ENCODE data around the gene MYBPC3. TPM values are rescaled to one million over a fixed set of nuclear protein-coding genes. Genes with fewer than 3 reads are reported as not detected.

The MYBPC3 gene
- total RNA-seq, 1 experiment from 2014 or later = 0.07 TPM

DNA sequence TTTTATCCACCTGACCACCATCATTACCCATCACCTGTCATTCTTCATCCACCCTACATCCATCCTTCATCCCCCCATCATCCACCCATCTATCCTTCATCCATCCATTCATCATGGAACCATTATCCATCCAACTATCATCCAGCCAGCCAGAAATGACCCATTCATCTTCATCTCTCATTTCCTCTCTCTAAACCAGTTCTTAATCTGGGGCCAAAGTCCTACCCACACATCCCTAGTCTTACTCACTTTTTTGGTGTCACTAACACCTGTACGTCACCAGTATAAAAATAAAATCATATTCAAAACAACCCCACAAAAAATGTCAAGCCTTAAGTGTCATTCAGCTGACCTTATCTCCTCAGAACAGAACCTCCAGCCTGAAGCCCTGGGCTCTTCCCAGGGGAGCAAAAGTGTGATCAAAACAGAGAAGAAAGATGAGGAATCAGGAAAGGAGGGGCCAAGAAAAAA lies 13.6 kb upstream of the MYBPC3 start:
- Mint-ChIP-seq H3K36me3 (no peaks in the 10 kb centered on the region), H3K27me3 (ENCODE audit: low read depth) (no peaks in the 10 kb centered on the region; the same call in 1 of the 2 replicates), H3K4me1 (no peaks in the 10 kb centered on the region), H3K27ac (no peak overlapping the region), H3K4me3 (no peak overlapping the region), H3K9me3 (no peaks in the 10 kb centered on the region)
- ChIA-PET CTCF (no interaction called here), POLR2A (no interaction called here)
- no peak for DNase-seq (ENCODE audit: low spot score)
- TF ChIP-seq GABPB1 (CRISPR knock-in tag; IDR thresholded peaks at IDR 0.05) (no peak), RELA (CRISPR knock-in tag; IDR thresholded peaks at IDR 0.05; ENCODE audit: borderline replicate concordance) (no peak), TP53 (CRISPR knock-in tag; IDR thresholded peaks at IDR 0.05) (no peak), ZNF671 (CRISPR knock-in tag; IDR thresholded peaks at IDR 0.05) (no peak), NFE2L1 (CRISPR knock-in tag; IDR thresholded peaks at IDR 0.05) (no peak), ZNF317 (CRISPR knock-in tag; IDR thresholded peaks at IDR 0.05; ENCODE audit: borderline replicate concordance, low read depth) (no peak), ZNF232 (CRISPR knock-in tag; IDR thresholded peaks at IDR 0.05) (no peak), CREM (CRISPR knock-in tag; IDR thresholded peaks at IDR 0.05) (no peak)
- TF ChIP-seq, protein P1, sequence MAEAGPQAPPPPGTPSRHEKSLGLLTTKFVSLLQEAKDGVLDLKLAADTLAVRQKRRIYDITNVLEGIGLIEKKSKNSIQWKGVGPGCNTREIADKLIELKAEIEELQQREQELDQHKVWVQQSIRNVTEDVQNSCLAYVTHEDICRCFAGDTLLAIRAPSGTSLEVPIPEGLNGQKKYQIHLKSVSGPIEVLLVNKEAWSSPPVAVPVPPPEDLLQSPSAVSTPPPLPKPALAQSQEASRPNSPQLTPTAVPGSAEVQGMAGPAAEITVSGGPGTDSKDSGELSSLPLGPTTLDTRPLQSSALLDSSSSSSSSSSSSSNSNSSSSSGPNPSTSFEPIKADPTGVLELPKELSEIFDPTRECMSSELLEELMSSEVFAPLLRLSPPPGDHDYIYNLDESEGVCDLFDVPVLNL (CRISPR knock-in tag; IDR thresholded peaks at IDR 0.05; ENCODE audit: borderline replicate concordance, low read depth) = no peak
- TF ChIP-seq, protein P2, sequence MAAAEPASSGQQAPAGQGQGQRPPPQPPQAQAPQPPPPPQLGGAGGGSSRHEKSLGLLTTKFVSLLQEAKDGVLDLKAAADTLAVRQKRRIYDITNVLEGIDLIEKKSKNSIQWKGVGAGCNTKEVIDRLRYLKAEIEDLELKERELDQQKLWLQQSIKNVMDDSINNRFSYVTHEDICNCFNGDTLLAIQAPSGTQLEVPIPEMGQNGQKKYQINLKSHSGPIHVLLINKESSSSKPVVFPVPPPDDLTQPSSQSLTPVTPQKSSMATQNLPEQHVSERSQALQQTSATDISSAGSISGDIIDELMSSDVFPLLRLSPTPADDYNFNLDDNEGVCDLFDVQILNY (CRISPR knock-in tag; IDR thresholded peaks at IDR 0.05) = no peak
- TF ChIP-seq, protein P3, sequence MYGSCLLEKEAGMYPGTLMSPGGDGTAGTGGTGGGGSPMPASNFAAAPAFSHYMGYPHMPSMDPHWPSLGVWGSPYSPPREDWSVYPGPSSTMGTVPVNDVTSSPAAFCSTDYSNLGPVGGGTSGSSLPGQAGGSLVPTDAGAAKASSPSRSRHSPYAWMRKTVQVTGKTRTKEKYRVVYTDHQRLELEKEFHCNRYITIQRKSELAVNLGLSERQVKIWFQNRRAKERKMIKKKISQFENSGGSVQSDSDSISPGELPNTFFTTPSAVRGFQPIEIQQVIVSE (CRISPR knock-in tag; IDR thresholded peaks at IDR 0.05; ENCODE audit: borderline replicate concordance) = no peak
- TF ChIP-seq, protein P4, sequence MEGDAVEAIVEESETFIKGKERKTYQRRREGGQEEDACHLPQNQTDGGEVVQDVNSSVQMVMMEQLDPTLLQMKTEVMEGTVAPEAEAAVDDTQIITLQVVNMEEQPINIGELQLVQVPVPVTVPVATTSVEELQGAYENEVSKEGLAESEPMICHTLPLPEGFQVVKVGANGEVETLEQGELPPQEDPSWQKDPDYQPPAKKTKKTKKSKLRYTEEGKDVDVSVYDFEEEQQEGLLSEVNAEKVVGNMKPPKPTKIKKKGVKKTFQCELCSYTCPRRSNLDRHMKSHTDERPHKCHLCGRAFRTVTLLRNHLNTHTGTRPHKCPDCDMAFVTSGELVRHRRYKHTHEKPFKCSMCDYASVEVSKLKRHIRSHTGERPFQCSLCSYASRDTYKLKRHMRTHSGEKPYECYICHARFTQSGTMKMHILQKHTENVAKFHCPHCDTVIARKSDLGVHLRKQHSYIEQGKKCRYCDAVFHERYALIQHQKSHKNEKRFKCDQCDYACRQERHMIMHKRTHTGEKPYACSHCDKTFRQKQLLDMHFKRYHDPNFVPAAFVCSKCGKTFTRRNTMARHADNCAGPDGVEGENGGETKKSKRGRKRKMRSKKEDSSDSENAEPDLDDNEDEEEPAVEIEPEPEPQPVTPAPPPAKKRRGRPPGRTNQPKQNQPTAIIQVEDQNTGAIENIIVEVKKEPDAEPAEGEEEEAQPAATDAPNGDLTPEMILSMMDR (IDR thresholded peaks at IDR 0.05) = no peak
- TF ChIP-seq, protein P5, sequence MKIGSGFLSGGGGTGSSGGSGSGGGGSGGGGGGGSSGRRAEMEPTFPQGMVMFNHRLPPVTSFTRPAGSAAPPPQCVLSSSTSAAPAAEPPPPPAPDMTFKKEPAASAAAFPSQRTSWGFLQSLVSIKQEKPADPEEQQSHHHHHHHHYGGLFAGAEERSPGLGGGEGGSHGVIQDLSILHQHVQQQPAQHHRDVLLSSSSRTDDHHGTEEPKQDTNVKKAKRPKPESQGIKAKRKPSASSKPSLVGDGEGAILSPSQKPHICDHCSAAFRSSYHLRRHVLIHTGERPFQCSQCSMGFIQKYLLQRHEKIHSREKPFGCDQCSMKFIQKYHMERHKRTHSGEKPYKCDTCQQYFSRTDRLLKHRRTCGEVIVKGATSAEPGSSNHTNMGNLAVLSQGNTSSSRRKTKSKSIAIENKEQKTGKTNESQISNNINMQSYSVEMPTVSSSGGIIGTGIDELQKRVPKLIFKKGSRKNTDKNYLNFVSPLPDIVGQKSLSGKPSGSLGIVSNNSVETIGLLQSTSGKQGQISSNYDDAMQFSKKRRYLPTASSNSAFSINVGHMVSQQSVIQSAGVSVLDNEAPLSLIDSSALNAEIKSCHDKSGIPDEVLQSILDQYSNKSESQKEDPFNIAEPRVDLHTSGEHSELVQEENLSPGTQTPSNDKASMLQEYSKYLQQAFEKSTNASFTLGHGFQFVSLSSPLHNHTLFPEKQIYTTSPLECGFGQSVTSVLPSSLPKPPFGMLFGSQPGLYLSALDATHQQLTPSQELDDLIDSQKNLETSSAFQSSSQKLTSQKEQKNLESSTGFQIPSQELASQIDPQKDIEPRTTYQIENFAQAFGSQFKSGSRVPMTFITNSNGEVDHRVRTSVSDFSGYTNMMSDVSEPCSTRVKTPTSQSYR (CRISPR knock-in tag; IDR thresholded peaks at IDR 0.05) = no peak
- TF ChIP-seq, protein P6, sequence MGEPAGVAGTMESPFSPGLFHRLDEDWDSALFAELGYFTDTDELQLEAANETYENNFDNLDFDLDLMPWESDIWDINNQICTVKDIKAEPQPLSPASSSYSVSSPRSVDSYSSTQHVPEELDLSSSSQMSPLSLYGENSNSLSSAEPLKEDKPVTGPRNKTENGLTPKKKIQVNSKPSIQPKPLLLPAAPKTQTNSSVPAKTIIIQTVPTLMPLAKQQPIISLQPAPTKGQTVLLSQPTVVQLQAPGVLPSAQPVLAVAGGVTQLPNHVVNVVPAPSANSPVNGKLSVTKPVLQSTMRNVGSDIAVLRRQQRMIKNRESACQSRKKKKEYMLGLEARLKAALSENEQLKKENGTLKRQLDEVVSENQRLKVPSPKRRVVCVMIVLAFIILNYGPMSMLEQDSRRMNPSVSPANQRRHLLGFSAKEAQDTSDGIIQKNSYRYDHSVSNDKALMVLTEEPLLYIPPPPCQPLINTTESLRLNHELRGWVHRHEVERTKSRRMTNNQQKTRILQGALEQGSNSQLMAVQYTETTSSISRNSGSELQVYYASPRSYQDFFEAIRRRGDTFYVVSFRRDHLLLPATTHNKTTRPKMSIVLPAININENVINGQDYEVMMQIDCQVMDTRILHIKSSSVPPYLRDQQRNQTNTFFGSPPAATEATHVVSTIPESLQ (CRISPR knock-in tag; IDR thresholded peaks at IDR 0.05) = no peak
- TF ChIP-seq, protein P7, sequence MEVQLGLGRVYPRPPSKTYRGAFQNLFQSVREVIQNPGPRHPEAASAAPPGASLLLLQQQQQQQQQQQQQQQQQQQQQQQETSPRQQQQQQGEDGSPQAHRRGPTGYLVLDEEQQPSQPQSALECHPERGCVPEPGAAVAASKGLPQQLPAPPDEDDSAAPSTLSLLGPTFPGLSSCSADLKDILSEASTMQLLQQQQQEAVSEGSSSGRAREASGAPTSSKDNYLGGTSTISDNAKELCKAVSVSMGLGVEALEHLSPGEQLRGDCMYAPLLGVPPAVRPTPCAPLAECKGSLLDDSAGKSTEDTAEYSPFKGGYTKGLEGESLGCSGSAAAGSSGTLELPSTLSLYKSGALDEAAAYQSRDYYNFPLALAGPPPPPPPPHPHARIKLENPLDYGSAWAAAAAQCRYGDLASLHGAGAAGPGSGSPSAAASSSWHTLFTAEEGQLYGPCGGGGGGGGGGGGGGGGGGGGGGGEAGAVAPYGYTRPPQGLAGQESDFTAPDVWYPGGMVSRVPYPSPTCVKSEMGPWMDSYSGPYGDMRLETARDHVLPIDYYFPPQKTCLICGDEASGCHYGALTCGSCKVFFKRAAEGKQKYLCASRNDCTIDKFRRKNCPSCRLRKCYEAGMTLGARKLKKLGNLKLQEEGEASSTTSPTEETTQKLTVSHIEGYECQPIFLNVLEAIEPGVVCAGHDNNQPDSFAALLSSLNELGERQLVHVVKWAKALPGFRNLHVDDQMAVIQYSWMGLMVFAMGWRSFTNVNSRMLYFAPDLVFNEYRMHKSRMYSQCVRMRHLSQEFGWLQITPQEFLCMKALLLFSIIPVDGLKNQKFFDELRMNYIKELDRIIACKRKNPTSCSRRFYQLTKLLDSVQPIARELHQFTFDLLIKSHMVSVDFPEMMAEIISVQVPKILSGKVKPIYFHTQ (CRISPR knock-in tag; IDR thresholded peaks at IDR 0.05) = no peak
- ATAC-seq = no peak

All from WTC11 (cell line).